T follicular helper cell (primary cell): ENCODE results near the gene PLEKHG4.

Experiments used
- DNase-seq: peaks from one replicate; pipeline ENCODE4 v3.0.0-alpha.2; 2020; ENCODE audit warnings: low read depth
- total RNA-seq, 2 experiments: gene quantifications; one replicate each; lab custom pipeline; 2026; lab: John Stamatoyannopoulos, UW

The PLEKHG4 gene
- 25.7 to 52.8 reads per million in 2 experiments for total RNA-seq

- peak; percentile 63 for DNase-seq
Observed at GRCh38 chr16:67279296-67280089, at the start of gene PLEKHG4. TSS of gene PLEKHG4 (plus strand) at chr16:67279532. CDS start at chr16:67280045, 513 bp downstream.

- DNase-seq, result no peak
Observed at GRCh38 chr16:67229906-67230808, 49.2 kb upstream of the PLEKHG4 start.

GRCh38 chr16:67230809-67231660 is 48.3 kb upstream of the PLEKHG4 start:
- DNase-seq, result no peak

- no peak for DNase-seq
Observed at GRCh38 chr16:67233596-67233995, 45.7 kb upstream of the PLEKHG4 start.

GRCh38 chr16:67234180-67234597 is 45.1 kb upstream of the PLEKHG4 start:
- DNase-seq, result no peak

- DNase-seq, result no peak
Observed at GRCh38 chr16:67235816-67236562, 43.3 kb upstream of the PLEKHG4 start.

- peak; percentile 67 for DNase-seq
Observed at GRCh38 chr16:67236563-67237395, 42.6 kb upstream of the PLEKHG4 start.

GRCh38 chr16:67237396-67238277 is 41.7 kb upstream of the PLEKHG4 start:
- DNase-seq, result no peak

GRCh38 chr16:67238278-67238575 is 41.1 kb upstream of the PLEKHG4 start:
- DNase-seq, result no peak

- DNase-seq, result no peak
Observed at GRCh38 chr16:67238806-67239470, 40.4 kb upstream of the PLEKHG4 start.

GRCh38 chr16:67240506-67240905 is 38.8 kb upstream of the PLEKHG4 start:
- no peak for DNase-seq

- DNase-seq, result no peak
Observed at GRCh38 chr16:67241008-67241900, 38.1 kb upstream of the PLEKHG4 start.

- no peak for DNase-seq
Observed at GRCh38 chr16:67242138-67242730, 37.1 kb upstream of the PLEKHG4 start.

GRCh38 chr16:67243481-67243880 is 35.9 kb upstream of the PLEKHG4 start:
- DNase-seq, result no peak

GRCh38 chr16:67244387-67245185 is 34.7 kb upstream of the PLEKHG4 start:
- peak; percentile 64 for DNase-seq

GRCh38 chr16:67245186-67245585 is 34.1 kb upstream of the PLEKHG4 start:
- no peak for DNase-seq
